Heart left ventricle (tissue), 16 donors: ENCODE data around the gene CELF2. TPM values are rescaled to one million over a fixed set of nuclear protein-coding genes. Genes with fewer than 3 reads are reported as not detected.

ENCODE experiments used
- ATAC-seq, 4 donors: fragments of 200-7000 bp; cut with Tn5 transposase; one replicate each; pipeline ENCODE4 v1.9.1; 2020 to 2022; ENCODE audit warnings: moderate library complexity in 4 of 4, mild to moderate bottlenecking in 3 of 4, moderate number of reproducible peaks in 1 of 4
- DNase-seq, 5 donors: peaks; one replicate each; pipeline ENCODE4 v3.0.0-alpha.2; 2020
- H3K27ac ChIP-seq, 12 donors: fragments of 200-600 bp; sonication (generic) in 4 of 12; one replicate each; pipeline versions ENCODE4 v1.5.0 to v1.8.0; 2016 to 2022; ENCODE audit warnings: mild to moderate bottlenecking in 2 of 12
- H3K27me3 ChIP-seq, 9 donors: fragments of 200-600 bp; sonication (generic) in 2 of 9; one replicate each; pipeline versions ENCODE4 v1.5.1 to v1.8.0; 2016 to 2022; ENCODE audit warnings: mild to moderate bottlenecking in 3 of 9
- H3K36me3 ChIP-seq, 9 donors: fragments of 200-600 bp; sonication (generic) in 2 of 9; one replicate each; pipeline versions ENCODE4 v1.5.0 to v1.8.0; 2018 to 2022; ENCODE audit warnings: mild to moderate bottlenecking in 2 of 9
- H3K4me1 ChIP-seq, 12 donors: fragments of 200-600 bp; sonication (generic) in 4 of 12; one replicate each; pipeline versions ENCODE4 v1.5.0 to v1.8.0; 2016 to 2022; ENCODE audit warnings: mild to moderate bottlenecking in 3 of 12
- H3K4me3 ChIP-seq, 12 donors: fragments of 200-600 bp; sonication (generic) in 4 of 12; one replicate each; pipeline versions ENCODE4 v1.5.0 to v1.8.0; 2017 to 2022; ENCODE audit warnings: mild to moderate bottlenecking in 9 of 12, moderate library complexity in 4 of 12
- H3K9me3 ChIP-seq, 12 donors: fragments of 200-600 bp; sonication (generic) in 4 of 12; one replicate each; pipeline versions ENCODE4 v1.5.0 to v1.8.0; 2016 to 2022; ENCODE audit warnings: mild to moderate bottlenecking in 1 of 12
- POLR2A ChIP-seq, 2 donors: fragments of 450-650 bp; IDR thresholded peaks; one replicate each; pipeline ENCODE4 v1.6.1; 2017; ENCODE audit warnings: antibody characterized with exemption in 2 of 2, mild to moderate bottlenecking in 2 of 2, moderate library complexity in 2 of 2
- WGBS, 4 donors: extraction: QIAGEN DNeasy Blood & Tissue Kit in 2 of 4; methylation state at CpG; one replicate each; pipeline versions ENCODE4 v1.1.5 to v1.1.7; 2013 to 2018; 5-methylcytosine and 5-hydroxymethylcytosine counted together
- intact Hi-C, 10 donors: fragments of 100-400 bp; cut with DNase I; formaldehyde crosslinking; loops; one replicate each; pipeline versions ENCODE4 v1.11.1 to v1.14.2; 2022
- polyA plus RNA-seq, 2 donors: library from polyadenylated mRNA; stranded (reverse); fragments of 200-250 nt; gene quantifications; one replicate each; pipeline ENCODE4 v1.2.3, GENCODE V29; 2013
- total RNA-seq, 9 donors: library from RNA; depleted of rRNA in 2 of 9; stranded (reverse); fragments of >200 nt in 2 of 9; fragmentation: NEBNext Ultra II Directional in 3 of 9; extraction: Animal tissue kit (Norgen Biotek cat#: 25700) in 3 of 9; gene quantifications; one replicate each; pipeline versions ENCODE4 v1.1.0 to v1.2.4, GENCODE V29; 2016 to 2023
- TF ChIP-seq, protein P1 (sequence below), 12 donors: fragments of 200-600 bp; sonication (generic) in 4 of 12; IDR thresholded peaks; one replicate each; pipeline versions ENCODE4 v1.5.0 to v1.8.0; 2018 to 2022; ENCODE audit warnings: antibody characterized with exemption in 12 of 12, mild to moderate bottlenecking in 5 of 12
- donor health status: ischemic (EF 13 %, LVEDD 7.1; RV severe dilation, severe dysfunction).
- donor health status: healthy with polysubstance abuse.
- donor health status: DM: no; HTN: yes; CAD: no.
- donor health status: DM: no; HTN: no; CAD: no.
- donor health status: ischemic (EF 25% LVEDD 6.9; RV normal size, moderate dysfunction).
- donor health status: ischemic (EF 25% LVEDD 5.7; RV mildly dilated, moderate dysfunction).
- donor health status: healthy.
- donor health status: DM: yes; HTN: yes; CAD: no.
- donor health status: ischemic (EF 35%, LVEDD 5.7; RV mildly dilated, moderate dysfunction).
- donor health status: nonischemic (EF 11% LVEDD 7.7; RV severe dilation, severe dysfunction).
- donor health status: DM: yes; HTN: yes; CAD: no.
- donor health status: PGD.
- donor health status: ischemic (EF 29% LVEDD 5.4; RV normal size, mild dysfunction).
- donor health status: nonischemic (EF 23%, LVEDD 6.1; RV moderate dilation, normal function).

CELF2 gene
- total and polyA plus RNA-seq, 11 donors = 14.2 to 103 (median 67.1) TPM

DNA sequence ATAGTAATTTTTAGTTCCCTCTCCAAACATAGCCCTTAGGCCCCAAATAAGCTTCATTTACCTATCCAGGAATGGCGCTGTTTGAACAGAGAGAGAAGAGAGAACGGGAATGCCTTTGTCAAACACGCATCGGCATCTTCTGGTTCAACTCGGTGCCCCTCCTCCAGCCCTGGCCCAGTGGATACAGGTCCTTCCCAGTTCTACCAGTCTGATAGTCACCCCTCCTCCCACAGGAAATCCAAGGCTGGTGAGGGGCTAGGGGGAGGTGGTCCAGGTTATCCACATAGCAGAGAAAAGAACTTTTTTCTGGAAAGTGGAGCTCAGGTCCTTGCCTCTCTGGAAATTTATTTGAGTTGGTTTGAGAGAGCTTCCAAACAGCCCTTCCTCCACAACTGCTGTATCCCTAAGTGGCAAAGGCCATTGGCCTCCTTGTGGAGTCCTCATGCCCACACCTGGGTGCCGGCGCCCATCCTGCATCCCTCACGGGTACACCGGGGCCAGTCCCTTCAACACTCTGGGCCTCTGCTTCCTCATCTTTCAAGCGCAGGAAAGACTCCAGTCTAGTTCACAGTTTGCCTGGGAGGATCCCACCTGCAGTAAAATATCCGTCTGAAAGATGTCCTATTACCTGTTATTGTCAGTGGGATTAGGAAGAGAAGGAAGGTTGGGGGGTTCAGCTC is 287.4 kb downstream of the CELF2 start:
- H3K27me3 ChIP-seq = no peaks in the 10 kb centered on the region
- H3K36me3 ChIP-seq = peaks cover 0 to 91% (median 67%) of the 10 kb centered on the region in 9 donors
- 98 to 99% (median 98%) methylated on average over 11 of the region's 11 CpGs for WGBS, 4 donors
- no peaks in the 10 kb centered on the region for H3K4me1 ChIP-seq
- no peak overlapping the region for H3K27ac ChIP-seq
- ATAC-seq (no peak), DNase-seq (no peak)
- H3K4me3 ChIP-seq = no peak overlapping the region
- H3K9me3 ChIP-seq = peaks cover 0 to 33% (median 9%) of the 10 kb centered on the region in 12 donors
- intact Hi-C loops = no loop called here
- TF ChIP-seq, protein P1, sequence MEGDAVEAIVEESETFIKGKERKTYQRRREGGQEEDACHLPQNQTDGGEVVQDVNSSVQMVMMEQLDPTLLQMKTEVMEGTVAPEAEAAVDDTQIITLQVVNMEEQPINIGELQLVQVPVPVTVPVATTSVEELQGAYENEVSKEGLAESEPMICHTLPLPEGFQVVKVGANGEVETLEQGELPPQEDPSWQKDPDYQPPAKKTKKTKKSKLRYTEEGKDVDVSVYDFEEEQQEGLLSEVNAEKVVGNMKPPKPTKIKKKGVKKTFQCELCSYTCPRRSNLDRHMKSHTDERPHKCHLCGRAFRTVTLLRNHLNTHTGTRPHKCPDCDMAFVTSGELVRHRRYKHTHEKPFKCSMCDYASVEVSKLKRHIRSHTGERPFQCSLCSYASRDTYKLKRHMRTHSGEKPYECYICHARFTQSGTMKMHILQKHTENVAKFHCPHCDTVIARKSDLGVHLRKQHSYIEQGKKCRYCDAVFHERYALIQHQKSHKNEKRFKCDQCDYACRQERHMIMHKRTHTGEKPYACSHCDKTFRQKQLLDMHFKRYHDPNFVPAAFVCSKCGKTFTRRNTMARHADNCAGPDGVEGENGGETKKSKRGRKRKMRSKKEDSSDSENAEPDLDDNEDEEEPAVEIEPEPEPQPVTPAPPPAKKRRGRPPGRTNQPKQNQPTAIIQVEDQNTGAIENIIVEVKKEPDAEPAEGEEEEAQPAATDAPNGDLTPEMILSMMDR (IDR thresholded peaks at IDR 0.05) = no peak
- no peak for TF ChIP-seq POLR2A (IDR thresholded peaks at IDR 0.05)

DNA sequence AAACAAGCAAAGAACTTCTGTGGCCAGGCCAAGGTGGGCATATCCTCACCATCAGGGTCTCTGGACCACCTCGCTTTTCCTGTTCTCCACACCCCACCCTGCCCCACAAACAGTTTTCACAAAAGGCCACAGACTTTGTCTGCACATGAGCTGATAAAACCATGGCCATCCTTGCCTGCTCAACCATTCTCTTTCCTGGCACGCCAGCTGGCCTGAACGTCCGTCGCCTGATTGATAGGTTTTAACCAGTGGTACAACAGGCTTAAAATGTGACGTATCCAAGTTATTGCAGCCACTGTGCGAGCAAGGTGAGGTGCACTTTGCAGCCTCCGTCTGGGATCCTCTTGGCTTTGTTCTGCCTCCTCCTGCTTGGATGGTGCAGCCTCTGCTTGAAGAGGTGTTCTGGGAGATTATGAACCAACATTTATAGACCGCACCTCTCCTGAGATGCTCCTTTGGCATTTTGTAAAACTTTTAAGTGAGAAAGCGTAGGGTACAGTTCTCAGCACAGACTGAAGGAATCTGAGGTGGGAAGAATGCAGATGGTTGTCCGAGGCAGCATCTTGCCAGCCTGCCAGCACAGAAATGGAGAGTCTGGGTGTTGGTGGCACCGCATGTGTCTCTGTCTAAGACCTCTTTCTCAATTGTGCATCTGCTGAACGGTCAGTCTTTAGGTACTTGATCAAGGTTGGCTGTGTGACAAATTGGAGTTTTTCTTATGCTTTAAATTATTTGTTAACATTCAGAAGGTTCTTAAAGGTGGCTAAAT is 288.3 kb downstream of the CELF2 start:
- no peaks in the 10 kb centered on the region for H3K4me1 ChIP-seq
- peaks cover 0 to 82% (median 61%) of the 10 kb centered on the region in 9 donors for H3K36me3 ChIP-seq
- H3K27ac ChIP-seq = no peak overlapping the region
- TF ChIP-seq, protein P1 (IDR thresholded peaks at IDR 0.05) = no peak
- no peak for TF ChIP-seq POLR2A (IDR thresholded peaks at IDR 0.05)
- no peaks in the 10 kb centered on the region for H3K27me3 ChIP-seq
- ATAC-seq = no peak
- 95 to 97% (median 96%) methylated on average over 13 of the region's 13 CpGs for WGBS, 4 donors
- no peak overlapping the region for H3K4me3 ChIP-seq
- H3K9me3 ChIP-seq = peaks cover 0 to 33% (median 9%) of the 10 kb centered on the region in 12 donors
- DNase-seq = no peak
- intact Hi-C loops = no loop called here

DNA sequence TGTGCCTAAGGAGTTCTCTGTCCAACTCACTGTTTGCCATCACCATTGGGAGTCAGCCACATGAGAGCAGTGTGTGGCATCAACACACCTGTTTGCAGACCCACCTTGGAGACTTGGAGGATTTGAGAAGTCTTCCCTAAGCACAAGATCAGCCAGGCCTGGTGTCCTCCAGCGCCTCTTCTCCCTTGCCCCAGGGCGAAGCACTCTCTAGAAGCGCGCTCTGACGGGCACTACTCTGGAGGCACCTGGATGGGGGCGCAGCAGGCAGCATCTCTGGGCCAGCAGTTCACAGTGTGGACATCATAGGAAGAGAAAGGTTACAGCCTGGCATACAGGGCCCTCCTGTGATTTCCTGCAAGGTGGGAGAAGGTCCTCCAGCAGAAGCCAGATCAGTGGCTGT is 289.3 kb downstream of the CELF2 start:
- H3K27ac ChIP-seq = no peak overlapping the region
- 95 to 100% (median 98%) methylated on average over 6 of the region's 6 CpGs for WGBS, 4 donors
- peaks cover 0 to 79% (median 56%) of the 10 kb centered on the region in 9 donors for H3K36me3 ChIP-seq
- TF ChIP-seq, protein P1 (IDR thresholded peaks at IDR 0.05) = no peak
- no peak for DNase-seq
- no peaks in the 10 kb centered on the region for H3K4me1 ChIP-seq
- H3K4me3 ChIP-seq = no peak overlapping the region
- H3K27me3 ChIP-seq = no peaks in the 10 kb centered on the region
- peaks cover 0 to 33% (median 9%) of the 10 kb centered on the region in 12 donors for H3K9me3 ChIP-seq
- peak in 1 of 4 donors; percentile 25 for ATAC-seq
- intact Hi-C loops = no loop called here

DNA sequence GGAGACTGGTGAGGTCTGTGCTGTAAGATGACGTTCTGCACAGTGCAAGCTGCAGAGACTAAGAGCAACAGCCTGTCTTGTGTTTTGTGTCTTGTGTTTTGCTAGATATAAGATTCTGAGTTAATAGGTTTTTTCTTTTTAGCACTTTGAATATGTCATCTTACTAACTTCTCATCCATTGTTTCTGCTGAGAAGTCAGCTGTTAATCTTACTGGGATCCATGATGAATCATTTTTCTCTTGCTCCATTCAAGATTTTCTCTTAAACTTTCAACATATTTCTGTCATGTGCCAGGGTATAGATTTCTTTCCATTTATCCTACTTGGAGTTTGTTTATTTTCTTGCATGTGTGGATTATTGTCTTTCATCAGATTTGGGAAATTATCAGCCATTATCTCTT is 290.3 kb downstream of the CELF2 start:
- ATAC-seq (no peak), DNase-seq (no peak)
- 94 to 100% (median 98%) methylated on average over 1 of the region's 1 CpG for WGBS, 4 donors
- Histone ChIP-seq H3K9me3 (peaks cover 0 to 33% (median 9%) of the 10 kb centered on the region in 12 donors), H3K4me1 (peaks cover 0 to under 1% (median 0%) of the 10 kb centered on the region in 12 donors), H3K36me3 (peaks cover 0 to 79% (median 47%) of the 10 kb centered on the region in 9 donors), H3K27me3 (no peaks in the 10 kb centered on the region), H3K4me3 (no peak overlapping the region), H3K27ac (no peak overlapping the region)
- intact Hi-C loops = no loop called here
- TF ChIP-seq, protein P1 (IDR thresholded peaks at IDR 0.05) = no peak
- TF ChIP-seq POLR2A (IDR thresholded peaks at IDR 0.05) = no peak
